AG09319 (cell line): ENCODE measurements around the gene HSD17B12.
"Not testable (repeated sequence)": the region's sequence is repeated elsewhere in the genome, so short reads cannot be mapped to it uniquely, and the experiment has no call there.

Source experiments
- DNase-seq: peaks from one replicate; pipeline ENCODE4 v3.0.0-alpha.2; 2010; ENCODE audit warnings: low read depth; ENCODE audit errors: extremely low read depth
- CTCF ChIP-seq: IDR thresholded peaks from 2 replicates; pipeline ENCODE4 v1.5.1; 2011; ENCODE audit warnings: low read depth, mild to moderate bottlenecking, inconsistent platforms, low read length, moderate library complexity

The HSD17B12 gene

DNA sequence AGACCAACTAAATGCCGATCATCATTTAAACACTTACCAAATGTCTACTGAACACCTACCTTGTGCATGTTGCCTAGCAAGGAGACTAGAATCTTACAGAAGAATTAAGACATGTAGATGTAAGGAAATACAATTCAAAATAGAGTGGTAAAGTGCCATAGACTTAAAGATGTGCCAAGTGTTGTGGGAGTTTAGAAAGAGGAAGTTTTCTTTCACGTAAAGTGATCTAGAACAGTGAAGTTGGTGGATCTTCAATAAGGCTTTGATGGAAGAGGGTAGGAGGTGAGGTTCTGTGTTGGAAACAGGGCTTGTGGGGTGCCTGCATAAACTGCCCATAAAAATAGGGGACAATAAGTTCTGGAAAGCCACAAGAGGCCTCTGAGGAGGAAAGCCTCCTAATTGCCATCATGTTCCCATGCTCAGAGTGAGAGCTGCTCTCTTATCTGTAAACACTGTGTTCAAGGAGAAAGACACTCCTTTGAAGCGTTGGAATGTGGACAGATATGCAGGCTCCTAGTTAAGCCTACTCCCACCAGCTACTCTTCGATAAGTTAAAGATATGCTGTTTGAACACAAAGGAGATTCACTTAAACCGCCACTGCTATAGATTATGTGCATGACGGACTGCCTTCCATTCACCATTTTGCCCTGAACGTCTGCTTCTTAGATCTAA, 66.7 kb downstream of the HSD17B12 start:
- no peak for DNase-seq
- no peak for TF ChIP-seq CTCF

DNA sequence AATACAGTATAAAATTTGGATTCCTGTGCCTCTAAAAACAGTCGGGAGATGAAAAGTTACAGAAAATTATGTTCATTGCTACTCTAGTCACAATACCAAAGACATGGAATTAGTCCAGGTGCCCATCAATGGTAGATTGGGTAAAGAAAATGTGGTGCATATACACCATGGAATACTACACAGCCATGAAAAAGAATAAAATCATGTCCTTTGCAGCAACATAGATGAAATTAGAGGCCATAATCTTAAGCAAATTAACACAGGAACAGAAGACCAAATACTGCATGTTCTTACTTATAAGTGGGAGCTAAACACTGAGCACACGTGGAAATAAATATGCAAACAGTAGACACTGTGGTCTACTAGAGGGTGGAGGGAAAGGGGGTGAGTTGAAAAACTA, 67.6 kb downstream of the HSD17B12 start:
- TF ChIP-seq CTCF: no peak

GRCh38 chr11:43751726-43752125, 71.2 kb downstream of the HSD17B12 start:
- no peak for TF ChIP-seq CTCF

More for the DNA sequence above, 67.6 kb downstream of the HSD17B12 start:
- no peak for DNase-seq

DNA sequence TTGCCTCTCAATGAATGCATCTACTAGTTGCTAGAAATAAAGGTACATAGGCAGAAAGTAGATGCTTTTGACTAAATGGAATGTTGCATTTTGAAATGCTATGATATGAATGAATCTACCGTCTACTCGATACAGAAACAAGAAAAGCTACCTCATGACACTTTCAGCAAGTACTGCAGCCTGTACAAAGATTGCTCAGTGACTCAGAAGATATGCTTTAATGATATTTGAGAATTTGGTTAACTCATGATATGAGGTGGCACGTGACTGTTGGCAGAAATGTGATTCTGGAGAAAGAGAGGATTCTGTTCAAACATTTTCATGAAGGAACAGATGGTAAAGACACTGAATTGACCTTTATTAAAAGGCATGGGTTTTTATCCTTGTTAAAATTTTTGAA, 76.0 kb downstream of the HSD17B12 start:
- no peak for DNase-seq
- no peak for TF ChIP-seq CTCF

More at GRCh38 chr11:43751726-43752125, 71.2 kb downstream of the HSD17B12 start:
- DNase-seq: no peak

GRCh38 chr11:43758927-43759326, 78.4 kb downstream of the HSD17B12 start:
- TF ChIP-seq CTCF: no peak
- no peak for DNase-seq

DNA sequence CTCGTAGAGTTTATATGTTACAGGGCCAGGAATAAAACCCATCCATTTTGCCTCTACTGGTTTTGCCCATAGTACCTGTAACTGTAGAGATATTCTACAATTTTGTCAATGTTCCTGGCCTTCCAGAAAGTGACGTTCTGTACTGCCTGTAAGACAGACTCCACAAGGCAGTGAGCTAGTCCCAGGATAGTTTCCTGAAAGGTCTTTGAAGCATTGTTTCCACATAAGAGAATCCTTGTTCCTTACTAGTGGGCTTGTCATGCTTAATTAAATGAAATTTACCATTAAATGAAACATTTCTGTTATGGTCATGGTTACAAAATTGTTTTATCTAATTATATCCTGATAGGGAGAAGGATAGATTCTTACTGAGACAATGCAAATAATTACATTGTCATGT, 80.4 kb downstream of the HSD17B12 start:
- DNase-seq: no peak
- TF ChIP-seq CTCF: no peak

- DNase-seq: no peak
Observed at GRCh38 chr11:43765194-43765593, 84.7 kb downstream of the HSD17B12 start.

GRCh38 chr11:43768654-43769053, 88.1 kb downstream of the HSD17B12 start:
- DNase-seq: not testable (repeated sequence)

More at GRCh38 chr11:43765194-43765593, 84.7 kb downstream of the HSD17B12 start:
- TF ChIP-seq CTCF: no peak
